ENCODE measurements around the gene KCTD16. TPM values are rescaled to one million over a fixed set of nuclear protein-coding genes. Genes with fewer than 3 reads are reported as not detected.

Gene KCTD16
- total RNA-seq, 1 donor from 2014 or later: 0.44 TPM

- Mint-ChIP-seq H3K9me3 (ENCODE audit: unreplicated experiment) (no peaks in the 10 kb centered on the region), H3K4me1 (ENCODE audit: unreplicated experiment) (no peaks in the 10 kb centered on the region), H3K27me3 (ENCODE audit: unreplicated experiment) (no peaks in the 10 kb centered on the region), H3K4me3 (ENCODE audit: unreplicated experiment) (no peak overlapping the region), H3K27ac (ENCODE audit: unreplicated experiment) (no peak overlapping the region), H3K36me3 (ENCODE audit: low read depth, unreplicated experiment) (no peaks in the 10 kb centered on the region)
- DNase-seq (ENCODE audit: low spot score): no peak
- TF ChIP-seq CTCF (IDR thresholded peaks at IDR 0.05; ENCODE audit: unreplicated experiment): no peak
Measured at GRCh38 chr5:144313147-144313726, 142.6 kb downstream of the KCTD16 start.

- H3K27me3 Mint-ChIP-seq (ENCODE audit: unreplicated experiment): no peaks in the 10 kb centered on the region
- no peaks in the 10 kb centered on the region for H3K36me3 Mint-ChIP-seq (ENCODE audit: low read depth, unreplicated experiment)
- H3K4me3 Mint-ChIP-seq (ENCODE audit: unreplicated experiment): no peak overlapping the region
- no peak overlapping the region for H3K27ac Mint-ChIP-seq (ENCODE audit: unreplicated experiment)
- no peaks in the 10 kb centered on the region for H3K9me3 Mint-ChIP-seq (ENCODE audit: unreplicated experiment)
- TF ChIP-seq CTCF (IDR thresholded peaks at IDR 0.05; ENCODE audit: unreplicated experiment): no peak
- H3K4me1 Mint-ChIP-seq (ENCODE audit: unreplicated experiment): no peaks in the 10 kb centered on the region
- DNase-seq (ENCODE audit: low spot score): no peak
Measured at GRCh38 chr5:144315026-144315425, 144.4 kb downstream of the KCTD16 start.

- no peak overlapping the region for H3K27ac Mint-ChIP-seq (ENCODE audit: unreplicated experiment)
- TF ChIP-seq CTCF (IDR thresholded peaks at IDR 0.05; ENCODE audit: unreplicated experiment): no peak
Measured at GRCh38 chr5:144315994-144316634, 145.4 kb downstream of the KCTD16 start.

GRCh38 chr5:144318011-144318410 lies 147.3 kb downstream of the KCTD16 start:
- no peak for DNase-seq (ENCODE audit: low spot score)
- H3K27me3 Mint-ChIP-seq (ENCODE audit: unreplicated experiment): no peaks in the 10 kb centered on the region
- no peak for TF ChIP-seq CTCF (IDR thresholded peaks at IDR 0.05; ENCODE audit: unreplicated experiment)
- H3K4me3 Mint-ChIP-seq (ENCODE audit: unreplicated experiment): no peak overlapping the region
- no peaks in the 10 kb centered on the region for H3K36me3 Mint-ChIP-seq (ENCODE audit: low read depth, unreplicated experiment)
- H3K9me3 Mint-ChIP-seq (ENCODE audit: unreplicated experiment): no peaks in the 10 kb centered on the region
- no peak overlapping the region for H3K27ac Mint-ChIP-seq (ENCODE audit: unreplicated experiment)
- no peaks in the 10 kb centered on the region for H3K4me1 Mint-ChIP-seq (ENCODE audit: unreplicated experiment)

More at GRCh38 chr5:144315994-144316634, 145.4 kb downstream of the KCTD16 start:
- no peaks in the 10 kb centered on the region for H3K9me3 Mint-ChIP-seq (ENCODE audit: unreplicated experiment)
- H3K27me3 Mint-ChIP-seq (ENCODE audit: unreplicated experiment): no peaks in the 10 kb centered on the region
- DNase-seq (ENCODE audit: low spot score): no peak
- no peaks in the 10 kb centered on the region for H3K36me3 Mint-ChIP-seq (ENCODE audit: low read depth, unreplicated experiment)
- H3K4me1 Mint-ChIP-seq (ENCODE audit: unreplicated experiment): no peaks in the 10 kb centered on the region
- H3K4me3 Mint-ChIP-seq (ENCODE audit: unreplicated experiment): no peak overlapping the region

GRCh38 chr5:144318460-144318859 lies 147.8 kb downstream of the KCTD16 start:
- H3K9me3 Mint-ChIP-seq (ENCODE audit: unreplicated experiment): no peaks in the 10 kb centered on the region
- H3K4me3 Mint-ChIP-seq (ENCODE audit: unreplicated experiment): no peak overlapping the region
- no peak for TF ChIP-seq CTCF (IDR thresholded peaks at IDR 0.05; ENCODE audit: unreplicated experiment)
- no peak for DNase-seq (ENCODE audit: low spot score)
- H3K27ac Mint-ChIP-seq (ENCODE audit: unreplicated experiment): no peak overlapping the region
- no peaks in the 10 kb centered on the region for H3K4me1 Mint-ChIP-seq (ENCODE audit: unreplicated experiment)
- H3K27me3 Mint-ChIP-seq (ENCODE audit: unreplicated experiment): no peaks in the 10 kb centered on the region
- H3K36me3 Mint-ChIP-seq (ENCODE audit: low read depth, unreplicated experiment): no peaks in the 10 kb centered on the region

Measured in endothelial cell (in vitro differentiated cells).